OCI-LY1 (cell line): ENCODE measurements around the gene SNX8.

Experiments
- H2AFZ ChIP-seq: fragments of 200-600 bp; sonication (generic), shearing (Covaris generic); 2 replicates; pipeline ENCODE4 v1.6.0; 2014; ENCODE audit warnings: antibody characterized with exemption, mild to moderate bottlenecking, low read length
- H3F3A ChIP-seq: fragments of 200-600 bp; sonication (generic), shearing (Covaris generic); 2 replicates; pipeline ENCODE4 v1.6.0; 2014; ENCODE audit warnings: mild to moderate bottlenecking, antibody characterized with exemption, low read length, moderate library complexity; ENCODE audit not compliant: insufficient read depth
- H3K27ac ChIP-seq: fragments of 200-600 bp; sonication (generic); 2 replicates; pipeline ENCODE4 v1.5.1; 2014; ENCODE audit warnings: low read length, mixed run types, mild to moderate bottlenecking, low read depth; ENCODE audit not compliant: poor library complexity, severe bottlenecking
- H3K27me3 ChIP-seq: fragments of 200-600 bp; sonication (generic); 2 replicates; pipeline ENCODE4 v1.6.0; 2014; ENCODE audit warnings: antibody characterized with exemption, mild to moderate bottlenecking, low read length, moderate library complexity; ENCODE audit not compliant: insufficient read depth
- H3K36me3 ChIP-seq: fragments of 200-600 bp; sonication (generic); 2 replicates; pipeline ENCODE4 v1.6.1; 2014; ENCODE audit warnings: mild to moderate bottlenecking, antibody characterized with exemption, low read length, moderate library complexity, mixed read lengths; ENCODE audit not compliant: insufficient read depth
- H3K4me1 ChIP-seq: fragments of 200-600 bp; sonication (generic); 2 replicates; pipeline ENCODE4 v1.5.1; 2014; ENCODE audit warnings: mild to moderate bottlenecking, low read length, moderate library complexity; ENCODE audit not compliant: insufficient read depth, severe bottlenecking
- H3K4me2 ChIP-seq: fragments of 200-600 bp; sonication (generic), shearing (Covaris generic); 2 replicates; pipeline ENCODE4 v1.6.1; 2014; ENCODE audit warnings: low read length
- H3K4me3 ChIP-seq: fragments of 200-600 bp; sonication (generic); 2 replicates; pipeline ENCODE4 v1.5.1; 2014; ENCODE audit warnings: low read length, low read depth, mild to moderate bottlenecking, mixed read lengths; ENCODE audit not compliant: poor library complexity, severe bottlenecking
- H3K79me2 ChIP-seq: fragments of 200-600 bp; shearing (Covaris generic); 2 replicates; pipeline ENCODE4 v1.6.1; 2016; ENCODE audit warnings: mixed run types, low read length, mixed read lengths; ENCODE audit not compliant: insufficient read depth
- H3K9ac ChIP-seq: fragments of 200-600 bp; sonication (generic), shearing (Covaris generic); 2 replicates; pipeline ENCODE4 v1.6.1; 2014; ENCODE audit warnings: mild to moderate bottlenecking, low read length, mixed read lengths
- H3K9me2 ChIP-seq: fragments of 200-600 bp; sonication (generic), shearing (Covaris generic); 2 replicates; pipeline ENCODE4 v1.6.1; 2014; ENCODE audit warnings: low read depth, mild to moderate bottlenecking, low read length, mixed read lengths
- H3K9me3 ChIP-seq: fragments of 200-600 bp; shearing (Covaris generic); 2 replicates; pipeline ENCODE4 v1.6.1; 2014; ENCODE audit warnings: low read length, mixed read lengths
- H4K20me1 ChIP-seq: fragments of 200-600 bp; sonication (generic), shearing (Covaris generic); 2 replicates; pipeline ENCODE4 v1.6.0; 2016; ENCODE audit warnings: mild to moderate bottlenecking, low read length; ENCODE audit not compliant: insufficient read depth
- CTCF ChIP-seq: fragments of 200-600 bp; sonication (generic), shearing (Covaris generic); IDR thresholded peaks from 2 replicates; pipeline ENCODE4 v1.5.1; 2017; ENCODE audit warnings: mild to moderate bottlenecking, antibody characterized with exemption, low read length, moderate library complexity, mixed read lengths
- EZH2 ChIP-seq: fragments of 200-600 bp; sonication (generic), shearing (Covaris generic); IDR thresholded peaks from 2 replicates; pipeline ENCODE4 v1.8.0; 2017; ENCODE audit warnings: borderline replicate concordance, mixed run types, mild to moderate bottlenecking, antibody characterized with exemption, low read length, moderate library complexity, mixed read lengths

The SNX8 gene

GRCh38 chr7:2256306-2257045 lies 57.8 kb downstream of the SNX8 start:
- Histone ChIP-seq H3K4me1 (peaks cover 11% of the 10 kb centered on the region), H3K9me2 (no peaks in the 10 kb centered on the region), H4K20me1 (no peaks in the 10 kb centered on the region), H3K27me3 (0 out of 2 replicates have a peak, but pooled peaks cover 6% of the 10 kb centered on the region), H2AFZ (no peak overlapping the region), H3K36me3 (0 out of 2 replicates have a peak, but pooled peaks cover under 1% of the 10 kb centered on the region), H3K9ac (no peak overlapping the region), H3K4me2 (no peak overlapping the region), H3K4me3 (no peak overlapping the region), H3K9me3 (no peaks in the 10 kb centered on the region), H3F3A (no peaks in the 10 kb centered on the region), H3K27ac (no peak overlapping the region), H3K79me2 (no peaks in the 10 kb centered on the region)
- TF ChIP-seq EZH2 (no peak), CTCF (no peak)

DNA sequence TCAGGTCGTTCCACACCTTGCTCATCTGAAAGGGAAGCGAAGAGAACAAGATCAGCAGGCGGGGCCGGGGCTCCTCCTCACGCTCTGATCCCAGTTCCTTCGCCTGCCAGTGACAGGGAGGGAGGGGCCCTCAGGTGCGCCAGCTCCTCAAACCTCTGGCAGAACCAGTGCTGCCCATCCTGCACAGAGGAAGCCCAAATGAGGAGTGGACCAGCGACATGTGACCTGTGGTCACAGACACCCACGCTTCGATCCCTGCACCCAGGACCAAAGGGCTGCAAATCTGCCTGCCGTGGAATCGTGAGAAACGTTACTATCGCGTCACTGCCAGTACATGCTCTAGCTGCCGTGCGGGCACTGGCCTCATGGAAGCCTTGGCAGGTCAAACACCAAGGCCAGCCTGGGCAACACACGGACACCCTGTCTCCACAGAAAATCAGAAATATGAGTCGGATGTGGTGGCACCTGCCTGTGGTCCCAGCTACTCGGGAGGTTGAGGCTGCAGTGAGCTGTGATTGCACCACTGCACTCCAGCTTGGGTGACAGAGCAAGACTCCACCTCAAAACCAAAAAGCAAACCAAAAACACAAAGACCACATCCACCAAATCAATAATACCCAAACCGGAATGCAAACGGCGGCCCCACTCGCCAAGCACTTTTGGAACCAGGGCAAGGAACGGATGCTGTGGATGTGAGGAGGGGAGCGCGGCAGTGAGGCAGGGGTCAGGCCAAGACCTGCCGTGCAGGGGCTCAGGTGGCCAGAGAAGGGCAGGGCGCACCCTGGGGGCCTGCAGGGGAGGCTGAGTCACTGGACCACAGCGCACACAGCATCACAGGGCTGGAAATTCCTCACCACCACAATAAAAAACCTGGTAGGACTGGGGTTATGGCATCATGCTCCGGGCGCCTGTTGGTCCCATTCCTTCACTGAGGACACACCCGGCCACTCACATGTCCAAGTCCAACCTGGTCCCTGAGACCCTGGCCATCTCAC lies 58.8 kb downstream of the SNX8 start:
- H3K9me2 ChIP-seq, result no peaks in the 10 kb centered on the region
- 0 out of 2 replicates have a peak, but pooled peaks cover 6% of the 10 kb centered on the region for H3K27me3 ChIP-seq
- H3K27ac ChIP-seq, result no peak overlapping the region
- H3K4me2 ChIP-seq, result no peak overlapping the region
- H3K4me1 ChIP-seq, result peaks cover 9% of the 10 kb centered on the region
- H3K79me2 ChIP-seq, result no peaks in the 10 kb centered on the region
- H2AFZ ChIP-seq, result no peak overlapping the region
- TF ChIP-seq CTCF, result no peak
- no peak for TF ChIP-seq EZH2
- H3K9ac ChIP-seq, result no peak overlapping the region
- no peaks in the 10 kb centered on the region for H3K9me3 ChIP-seq
- H3K4me3 ChIP-seq, result no peak overlapping the region
- H3K36me3 ChIP-seq, result peaks cover 9% of the 10 kb centered on the region; the same call in 1 of the 2 replicates
- no peaks in the 10 kb centered on the region for H4K20me1 ChIP-seq
- H3F3A ChIP-seq, result no peaks in the 10 kb centered on the region

- H3K27ac ChIP-seq, result no peak overlapping the region
- H2AFZ ChIP-seq, result no peak overlapping the region
- H3K4me1 ChIP-seq, result peaks cover 9% of the 10 kb centered on the region
- H3K9me3 ChIP-seq, result no peaks in the 10 kb centered on the region
- H3K36me3 ChIP-seq, result peaks cover 9% of the 10 kb centered on the region; the same call in 1 of the 2 replicates
- no peak overlapping the region for H3K9ac ChIP-seq
- H3K4me2 ChIP-seq, result no peak overlapping the region
- H4K20me1 ChIP-seq, result no peaks in the 10 kb centered on the region
- no peaks in the 10 kb centered on the region for H3F3A ChIP-seq
- H3K27me3 ChIP-seq, result 0 out of 2 replicates have a peak, but pooled peaks cover 4% of the 10 kb centered on the region
- no peaks in the 10 kb centered on the region for H3K79me2 ChIP-seq
- H3K9me2 ChIP-seq, result no peaks in the 10 kb centered on the region
- TF ChIP-seq EZH2 (no peak), CTCF (no peak)
- no peak overlapping the region for H3K4me3 ChIP-seq
Observed at GRCh38 chr7:2254429-2255144, 59.7 kb downstream of the SNX8 start.
